OCI-LY3 (cell line): ENCODE results near the gene KIF3A.

Experiments
- H2AFZ ChIP-seq: fragments of 200-600, 300-600 bp; shearing (Covaris generic); 2 replicates; pipeline ENCODE4 v1.6.0; 2014; ENCODE audit warnings: antibody characterized with exemption, low read depth, low read length
- H3K27ac ChIP-seq: fragments of 200-600, 300-600 bp; sonication (generic); 2 replicates; pipeline ENCODE4 v1.5.1; 2014; ENCODE audit warnings: mild to moderate bottlenecking, low read length, moderate library complexity, mixed read lengths
- H3K27me3 ChIP-seq: fragments of 200-600, 300-600 bp; sonication (generic); 2 replicates; pipeline ENCODE4 v1.6.1; 2014; ENCODE audit warnings: low read depth, low read length, mixed read lengths
- H3K36me3 ChIP-seq: fragments of 200-600, 300-600 bp; sonication (generic); replicated peaks from 2 replicates; pipeline ENCODE3; 2014; ENCODE audit warnings: low read depth, low read length, mixed read lengths
- H3K4me1 ChIP-seq: fragments of 300-600, 200-600 bp; sonication (generic); 2 replicates; pipeline ENCODE4 v1.6.1; 2014; ENCODE audit warnings: low read length, mixed read lengths
- H3K4me2 ChIP-seq: fragments of 200-600, 300-600 bp; sonication (generic); 2 replicates; pipeline ENCODE4 v1.6.1; 2014; ENCODE audit warnings: low read length, mixed read lengths
- H3K4me3 ChIP-seq: fragments of 300-600, 200-600 bp; sonication (generic); 2 replicates; pipeline ENCODE4 v1.5.1; 2014; ENCODE audit warnings: antibody characterized with exemption, mild to moderate bottlenecking, low read length, moderate library complexity
- H3K79me2 ChIP-seq: fragments of 300-600, 200-600 bp; shearing (Covaris generic); 2 replicates; pipeline ENCODE4 v1.6.1; 2014; ENCODE audit warnings: mild to moderate bottlenecking, low read length, mixed read lengths
- H3K9ac ChIP-seq: fragments of 300-600, 200-600 bp; shearing (Covaris generic); 2 replicates; pipeline ENCODE4 v1.6.0; 2014; ENCODE audit warnings: mild to moderate bottlenecking, low read length, moderate library complexity
- H3K9me3 ChIP-seq: fragments of 200-600, 300-600 bp; shearing (Covaris generic); 2 replicates; pipeline ENCODE4 v1.6.1; 2014; ENCODE audit warnings: low read length, mixed read lengths; ENCODE audit not compliant: insufficient read depth
- H4K20me1 ChIP-seq: fragments of 200-600, 300-600 bp; sonication (generic); 2 replicates; pipeline ENCODE4 v1.6.1; 2016; ENCODE audit warnings: low read length, mixed read lengths; ENCODE audit not compliant: insufficient read depth
- CTCF ChIP-seq: fragments of 200-600, 300-600 bp; sonication (generic); IDR thresholded peaks from 2 replicates; pipeline ENCODE4 v1.5.1; 2014; ENCODE audit warnings: antibody characterized with exemption, low read length, low read depth
- EZH2phosphoT487 ChIP-seq: fragments of 200-600 bp; shearing (Covaris generic); IDR thresholded peaks from 2 replicates; pipeline ENCODE4 v1.6.1; 2018; ENCODE audit warnings: antibody characterized with exemption, mixed run types, low read depth

KIF3A gene

GRCh38 chr5:132647473-132647872, 89.9 kb downstream of the KIF3A start:
- Histone ChIP-seq H3K79me2 (no peaks in the 10 kb centered on the region), H3K4me3 (no peak overlapping the region), H3K36me3 (peaks cover 19% of the 10 kb centered on the region), H4K20me1 (no peaks in the 10 kb centered on the region), H3K27ac (no peak overlapping the region), H3K27me3 (no peaks in the 10 kb centered on the region), H3K9ac (no peak overlapping the region), H3K4me1 (no peaks in the 10 kb centered on the region), H3K9me3 (no peaks in the 10 kb centered on the region; the same call in 1 of the 2 replicates), H2AFZ (no peak overlapping the region), H3K4me2 (no peak overlapping the region)
- TF ChIP-seq EZH2phosphoT487 = no peak
- no peak for TF ChIP-seq CTCF

GRCh38 chr5:132646583-132647266, 90.6 kb downstream of the KIF3A start:
- Histone ChIP-seq H3K27ac (no peak overlapping the region), H3K4me2 (no peak overlapping the region), H3K9ac (no peak overlapping the region), H3K36me3 (peaks cover 20% of the 10 kb centered on the region), H3K9me3 (no peaks in the 10 kb centered on the region; the same call in 1 of the 2 replicates), H3K79me2 (no peaks in the 10 kb centered on the region), H3K27me3 (no peaks in the 10 kb centered on the region), H4K20me1 (no peaks in the 10 kb centered on the region), H3K4me1 (no peaks in the 10 kb centered on the region), H3K4me3 (no peak overlapping the region), H2AFZ (no peak overlapping the region)
- TF ChIP-seq EZH2phosphoT487 = no peak
- TF ChIP-seq CTCF = no peak

- TF ChIP-seq EZH2phosphoT487 (no peak), CTCF (no peak)
- H3K36me3 ChIP-seq = peaks cover 37% of the 10 kb centered on the region
- H3K4me3 ChIP-seq = no peak overlapping the region
- H3K9ac ChIP-seq = no peak overlapping the region
- no peaks in the 10 kb centered on the region for H4K20me1 ChIP-seq
- no peaks in the 10 kb centered on the region; the same call in 1 of the 2 replicates for H3K9me3 ChIP-seq
- H2AFZ ChIP-seq = no peak overlapping the region
- H3K27ac ChIP-seq = no peak overlapping the region
- no peak overlapping the region for H3K4me2 ChIP-seq
- H3K79me2 ChIP-seq = no peaks in the 10 kb centered on the region
- no peaks in the 10 kb centered on the region for H3K27me3 ChIP-seq
- H3K4me1 ChIP-seq = no peaks in the 10 kb centered on the region
Measured at GRCh38 chr5:132644177-132644576, 93.2 kb downstream of the KIF3A start.
